GM23248 (cell line): ENCODE measurements around the gene THOC6. TPM values are rescaled to one million over a fixed set of nuclear protein-coding genes. Genes with fewer than 3 reads are reported as not detected.

Source experiments
- DNase-seq: peaks from one replicate; pipeline ENCODE4 v3.0.0-alpha.2; 2015
- H2AFZ ChIP-seq: fragments of 200-600 bp; sonication (generic); 2 replicates; pipeline ENCODE4 v1.6.1; 2016; ENCODE audit warnings: antibody characterized with exemption
- H3F3A ChIP-seq: fragments of 200-600 bp; sonication (generic); 2 replicates; pipeline ENCODE4 v1.6.1; 2016; ENCODE audit warnings: mild to moderate bottlenecking, antibody characterized with exemption, mixed run types; ENCODE audit not compliant: insufficient read depth
- H3K27ac ChIP-seq: fragments of 200-600 bp; sonication (generic); 2 replicates; pipeline ENCODE4 v1.5.1; 2016; ENCODE audit warnings: mild to moderate bottlenecking
- H3K27me3 ChIP-seq: fragments of 200-600 bp; sonication (generic); replicated peaks from 2 replicates; pipeline ENCODE4 v1.6.1; 2016; ENCODE audit warnings: mild to moderate bottlenecking; ENCODE audit not compliant: insufficient read depth
- H3K36me3 ChIP-seq: fragments of 200-600 bp; sonication (generic); 2 replicates; pipeline ENCODE4 v1.6.1; 2016; ENCODE audit warnings: low read depth, mild to moderate bottlenecking
- H3K4me1 ChIP-seq: fragments of 200-600 bp; sonication (generic); 2 replicates; pipeline ENCODE4 v1.6.1; 2016; ENCODE audit warnings: mild to moderate bottlenecking; ENCODE audit not compliant: insufficient read depth
- H3K4me2 ChIP-seq: fragments of 200-600 bp; sonication (generic); one replicate; pipeline ENCODE4 v1.6.1; 2016; ENCODE audit warnings: mild to moderate bottlenecking; ENCODE audit not compliant: unreplicated experiment
- H3K4me3 ChIP-seq: fragments of 200-600 bp; sonication (generic); 2 replicates; pipeline ENCODE4 v1.5.1; 2016; ENCODE audit warnings: mild to moderate bottlenecking
- H3K79me2 ChIP-seq: fragments of 200-600 bp; sonication (generic); 2 replicates; pipeline ENCODE4 v1.6.1; 2016; ENCODE audit warnings: mild to moderate bottlenecking; ENCODE audit not compliant: insufficient read depth
- H3K9ac ChIP-seq: fragments of 200-600 bp; sonication (generic); 2 replicates; pipeline ENCODE4 v1.6.1; 2016; ENCODE audit warnings: mild to moderate bottlenecking
- H3K9me2 ChIP-seq: fragments of 200-600 bp; sonication (generic); 2 replicates; pipeline ENCODE4 v1.6.1; 2016; ENCODE audit warnings: mixed run types, mild to moderate bottlenecking, moderate library complexity; ENCODE audit not compliant: insufficient read depth
- H3K9me3 ChIP-seq: fragments of 200-600 bp; sonication (generic); one replicate; pipeline ENCODE4 v1.6.1; 2017; ENCODE audit warnings: low read depth
- H4K20me1 ChIP-seq: fragments of 200-600 bp; sonication (generic); 2 replicates; pipeline ENCODE4 v1.6.0; 2016; ENCODE audit not compliant: insufficient read depth
- EZH2 ChIP-seq: fragments of 200-600 bp; sonication (generic); IDR thresholded peaks from 2 replicates; pipeline ENCODE4 v1.6.1; 2018; ENCODE audit warnings: antibody characterized with exemption, mild to moderate bottlenecking; ENCODE audit not compliant: insufficient read depth, poor library complexity, severe bottlenecking
- EZH2phosphoT487 ChIP-seq: fragments of 200-600 bp; sonication (generic); IDR thresholded peaks from 2 replicates; pipeline ENCODE4 v1.6.1; 2018; ENCODE audit warnings: antibody characterized with exemption, moderate library complexity, mild to moderate bottlenecking, low read depth; ENCODE audit not compliant: insufficient read depth
- WGBS, 2 experiments: methylation state at CpG; one replicate each; pipeline ENCODE4 v1.1.6; 2015 to 2017; ENCODE audit warnings: low lambda C conversion rate in 2 of 2, low coverage in 1 of 2; ENCODE audit errors: missing lambda C conversion rate in 2 of 2; 5-methylcytosine and 5-hydroxymethylcytosine counted together
- in situ Hi-C: fragments of 300-500 bp; cut with MboI; formaldehyde crosslinking; loops from 2 replicates; pipeline ENCODE4 v1.15.0; 2020
- polyA plus RNA-seq: library from polyadenylated mRNA; unstranded; fragments of >200 nt; fragmentation: Nextera tagmentation; extraction: Ambion mirVana; gene quantifications from 2 replicates; pipeline ENCODE4 v1.2.1, GENCODE V29; 2016
- total RNA-seq: library from RNA; depleted of rRNA; stranded (reverse); fragments of >200 nt; shearing (Covaris generic); gene quantifications from 2 replicates; pipeline ENCODE4 v1.2.3, GENCODE V29; 2014

Gene THOC6
- total and polyA plus RNA-seq, 2 experiments from 2014 or later, result 17.7 to 22.4 TPM

GRCh38 chr16:2988590-2989099, 35.2 kb upstream of the THOC6 start:
- H3F3A ChIP-seq, result no peaks in the 10 kb centered on the region
- no peak for TF ChIP-seq EZH2phosphoT487
- TF ChIP-seq EZH2, result no peak
- no peak overlapping the region for H3K4me3 ChIP-seq
- no peak overlapping the region for H2AFZ ChIP-seq
- 49 to 54% methylated on average over 7 to 8 of the region's 8 CpGs for WGBS, 2 experiments
- H3K36me3 ChIP-seq, result no peaks in the 10 kb centered on the region
- H3K9ac ChIP-seq, result no peak overlapping the region
- no peaks in the 10 kb centered on the region; the same call in 1 of the 2 replicates for H3K27me3 ChIP-seq
- H3K79me2 ChIP-seq, result no peaks in the 10 kb centered on the region
- in situ Hi-C loops, result no loop called here
- H4K20me1 ChIP-seq, result no peaks in the 10 kb centered on the region
- no peak overlapping the region for H3K27ac ChIP-seq
- DNase-seq, result no peak
- no peak overlapping the region for H3K4me2 ChIP-seq
- H3K9me2 ChIP-seq, result no peaks in the 10 kb centered on the region
- H3K9me3 ChIP-seq, result no peaks in the 10 kb centered on the region
- no peaks in the 10 kb centered on the region for H3K4me1 ChIP-seq

GRCh38 chr16:2990891-2991290, 32.9 kb upstream of the THOC6 start:
- Histone ChIP-seq H3K27me3 (no peaks in the 10 kb centered on the region; the same call in 1 of the 2 replicates), H4K20me1 (no peaks in the 10 kb centered on the region), H3K79me2 (no peaks in the 10 kb centered on the region), H3K9me3 (no peaks in the 10 kb centered on the region), H3K27ac (no peak overlapping the region), H3K4me1 (no peaks in the 10 kb centered on the region), H3K9me2 (no peaks in the 10 kb centered on the region), H3K9ac (no peak overlapping the region), H3K4me3 (no peak overlapping the region), H3K36me3 (no peaks in the 10 kb centered on the region), H2AFZ (no peak overlapping the region), H3K4me2 (no peak overlapping the region), H3F3A (no peaks in the 10 kb centered on the region)
- DNase-seq, result no peak
- in situ Hi-C loops, result no loop called here
- TF ChIP-seq EZH2phosphoT487 (no peak), EZH2 (no peak)
- WGBS, 2 experiments, result 67 to 77% methylated on average over 8 to 10 of the region's 10 CpGs

GRCh38 chr16:2991566-2992261, 32.1 kb upstream of the THOC6 start:
- Histone ChIP-seq H2AFZ (no peak overlapping the region), H3K79me2 (no peaks in the 10 kb centered on the region), H4K20me1 (no peaks in the 10 kb centered on the region), H3K27ac (no peak overlapping the region), H3K4me3 (no peak overlapping the region), H3F3A (no peaks in the 10 kb centered on the region), H3K36me3 (no peaks in the 10 kb centered on the region), H3K9me2 (no peaks in the 10 kb centered on the region), H3K27me3 (no peaks in the 10 kb centered on the region; the same call in 1 of the 2 replicates), H3K9ac (no peak overlapping the region), H3K4me2 (no peak overlapping the region), H3K9me3 (no peaks in the 10 kb centered on the region), H3K4me1 (no peaks in the 10 kb centered on the region)
- 85 to 88% methylated on average over 12 of the region's 12 CpGs for WGBS, 2 experiments
- DNase-seq, result no peak
- in situ Hi-C loops, result no loop called here
- TF ChIP-seq EZH2phosphoT487, result no peak
- no peak for TF ChIP-seq EZH2

- DNase-seq, result no peak
- no peaks in the 10 kb centered on the region for H3K4me1 ChIP-seq
- H3K9me2 ChIP-seq, result no peaks in the 10 kb centered on the region
- H3K27me3 ChIP-seq, result no peaks in the 10 kb centered on the region; the same call in 1 of the 2 replicates
- H3K4me2 ChIP-seq, result no peak overlapping the region
- no peaks in the 10 kb centered on the region for H3K9me3 ChIP-seq
- no peak overlapping the region for H3K9ac ChIP-seq
- TF ChIP-seq EZH2phosphoT487 (no peak), EZH2 (no peak)
- no peaks in the 10 kb centered on the region for H3F3A ChIP-seq
- no peaks in the 10 kb centered on the region for H4K20me1 ChIP-seq
- no peaks in the 10 kb centered on the region for H3K36me3 ChIP-seq
- in situ Hi-C loops, result no loop called here
- no peak overlapping the region for H2AFZ ChIP-seq
- 83% methylated on average over 14 of the region's 14 CpGs for WGBS, 2 experiments
- H3K27ac ChIP-seq, result no peak overlapping the region
- H3K79me2 ChIP-seq, result no peaks in the 10 kb centered on the region
- H3K4me3 ChIP-seq, result no peak overlapping the region
Observed at GRCh38 chr16:2992383-2993081, 31.3 kb upstream of the THOC6 start.
